ENCODE results near the gene RAB11FIP3. TPM values are rescaled to one million over a fixed set of nuclear protein-coding genes. Genes with fewer than 3 reads are reported as not detected.
A peak's percentile ranks its signal among the peaks of the same experiment; 100 is the strongest.
"Not testable (repeated sequence)": the region's sequence is repeated elsewhere in the genome, so short reads cannot be mapped to it uniquely, and the experiment has no call there.

The RAB11FIP3 gene
- total RNA-seq: 5.2 TPM

GRCh38 chr16:425082-425718 is at the start of gene RAB11FIP3:
TSS of gene RAB11FIP3 (plus strand) at chr16:425649. CDS start at chr16:426007, 358 bp downstream.
- Histone ChIP-seq H3K4me1 (ENCODE audit: control insufficient read depth in 3 of 3, insufficient read depth in 3 of 3, low read length in 3 of 3) (peaks cover 36 to 44% (median 41%) of the 10 kb centered on the region in 3 donors), H3K4me3 (ENCODE audit: low read length in 3 of 3) (peak within 1 kb of the TSS; percentile 80 to 86 (median 83)), H3K36me3 (ENCODE audit: control insufficient read depth in 3 of 3, insufficient read depth in 3 of 3, low read length in 3 of 3) (peaks cover 3 to 7% (median 5%) of the 10 kb centered on the region in 3 donors), H3K9ac (ENCODE audit: low read depth in 1 of 3, low read length in 3 of 3) (peak within 1 kb of the TSS; percentile 87 to 94 (median 93)), H3K27ac (ENCODE audit: low read depth, low read length) (peak within 1 kb of the TSS; percentile 97), H3K9me3 (ENCODE audit: control insufficient read depth in 3 of 3, low read length in 3 of 3) (no peaks in the 10 kb centered on the region), H3K27me3 (ENCODE audit: control insufficient read depth in 3 of 3, insufficient read depth in 3 of 3, low read length in 3 of 3) (no peaks in the 10 kb centered on the region)

GRCh38 chr16:375927-376816 is 49.3 kb upstream of the RAB11FIP3 start:
- H3K9me3 ChIP-seq (ENCODE audit: control insufficient read depth in 3 of 3, low read length in 3 of 3): no peaks in the 10 kb centered on the region
- H3K27ac ChIP-seq (ENCODE audit: low read depth, low read length): no peak overlapping the region
- no peak overlapping the region for H3K9ac ChIP-seq (ENCODE audit: low read depth in 1 of 3, low read length in 3 of 3)
- no peak overlapping the region for H3K4me3 ChIP-seq (ENCODE audit: low read length in 3 of 3)
- H3K27me3 ChIP-seq (ENCODE audit: control insufficient read depth in 3 of 3, insufficient read depth in 3 of 3, low read length in 3 of 3): no peaks in the 10 kb centered on the region
- H3K36me3 ChIP-seq (ENCODE audit: control insufficient read depth in 3 of 3, insufficient read depth in 3 of 3, low read length in 3 of 3): peaks cover 16 to 30% (median 25%) of the 10 kb centered on the region in 3 donors
- peaks cover 2 to 14% (median 8%) of the 10 kb centered on the region in 3 donors for H3K4me1 ChIP-seq (ENCODE audit: control insufficient read depth in 3 of 3, insufficient read depth in 3 of 3, low read length in 3 of 3)

GRCh38 chr16:376817-377418 is 48.5 kb upstream of the RAB11FIP3 start:
- Histone ChIP-seq H3K9me3 (ENCODE audit: control insufficient read depth in 3 of 3, low read length in 3 of 3) (no peaks in the 10 kb centered on the region), H3K4me3 (ENCODE audit: low read length in 3 of 3) (no peak overlapping the region), H3K27me3 (ENCODE audit: control insufficient read depth in 3 of 3, insufficient read depth in 3 of 3, low read length in 3 of 3) (no peaks in the 10 kb centered on the region), H3K9ac (ENCODE audit: low read depth in 1 of 3, low read length in 3 of 3) (no peak overlapping the region), H3K27ac (ENCODE audit: low read depth, low read length) (no peak overlapping the region), H3K36me3 (ENCODE audit: control insufficient read depth in 3 of 3, insufficient read depth in 3 of 3, low read length in 3 of 3) (peaks cover 16 to 30% (median 22%) of the 10 kb centered on the region in 3 donors), H3K4me1 (ENCODE audit: control insufficient read depth in 3 of 3, insufficient read depth in 3 of 3, low read length in 3 of 3) (peaks cover 2 to 14% (median 8%) of the 10 kb centered on the region in 3 donors)

- Histone ChIP-seq H3K4me1 (ENCODE audit: control insufficient read depth in 3 of 3, insufficient read depth in 3 of 3, low read length in 3 of 3) (peaks cover 2 to 18% (median 8%) of the 10 kb centered on the region in 3 donors), H3K36me3 (ENCODE audit: control insufficient read depth in 3 of 3, insufficient read depth in 3 of 3, low read length in 3 of 3) (peaks cover 12 to 26% (median 19%) of the 10 kb centered on the region in 3 donors), H3K9ac (ENCODE audit: low read depth in 1 of 3, low read length in 3 of 3) (no peak overlapping the region), H3K27ac (ENCODE audit: low read depth, low read length) (no peak overlapping the region), H3K27me3 (ENCODE audit: control insufficient read depth in 3 of 3, insufficient read depth in 3 of 3, low read length in 3 of 3) (no peaks in the 10 kb centered on the region), H3K9me3 (ENCODE audit: control insufficient read depth in 3 of 3, low read length in 3 of 3) (no peaks in the 10 kb centered on the region), H3K4me3 (ENCODE audit: low read length in 3 of 3) (no peak overlapping the region)
Observed at GRCh38 chr16:377419-377951, 48.0 kb upstream of the RAB11FIP3 start.

GRCh38 chr16:378113-378820 is 47.2 kb upstream of the RAB11FIP3 start:
- not testable (repeated sequence) for H3K4me3 ChIP-seq (ENCODE audit: low read length in 3 of 3); H3K9me3 ChIP-seq (ENCODE audit: control insufficient read depth in 3 of 3, low read length in 3 of 3); H3K27ac ChIP-seq (ENCODE audit: low read depth, low read length); H3K27me3 ChIP-seq (ENCODE audit: control insufficient read depth in 3 of 3, insufficient read depth in 3 of 3, low read length in 3 of 3); H3K9ac ChIP-seq (ENCODE audit: low read depth in 1 of 3, low read length in 3 of 3)
- H3K36me3 ChIP-seq (ENCODE audit: control insufficient read depth in 3 of 3, insufficient read depth in 3 of 3, low read length in 3 of 3): peaks cover 12 to 23% (median 15%) of the 10 kb centered on the region in 3 donors
- H3K4me1 ChIP-seq (ENCODE audit: control insufficient read depth in 3 of 3, insufficient read depth in 3 of 3, low read length in 3 of 3): peaks cover 9 to 21% (median 12%) of the 10 kb centered on the region in 3 donors

GRCh38 chr16:378821-379182 is 46.6 kb upstream of the RAB11FIP3 start:
- Histone ChIP-seq H3K27me3 (ENCODE audit: control insufficient read depth in 3 of 3, insufficient read depth in 3 of 3, low read length in 3 of 3) (no peaks in the 10 kb centered on the region), H3K36me3 (ENCODE audit: control insufficient read depth in 3 of 3, insufficient read depth in 3 of 3, low read length in 3 of 3) (peaks cover 11 to 21% (median 15%) of the 10 kb centered on the region in 3 donors), H3K9me3 (ENCODE audit: control insufficient read depth in 3 of 3, low read length in 3 of 3) (no peaks in the 10 kb centered on the region), H3K4me1 (ENCODE audit: control insufficient read depth in 3 of 3, insufficient read depth in 3 of 3, low read length in 3 of 3) (peaks cover 14 to 26% (median 15%) of the 10 kb centered on the region in 3 donors), H3K27ac (ENCODE audit: low read depth, low read length) (no peak overlapping the region), H3K4me3 (ENCODE audit: low read length in 3 of 3) (no peak overlapping the region), H3K9ac (ENCODE audit: low read depth in 1 of 3, low read length in 3 of 3) (no peak overlapping the region)

GRCh38 chr16:379183-379960 is 46.1 kb upstream of the RAB11FIP3 start:
- Histone ChIP-seq H3K27ac (ENCODE audit: low read depth, low read length) (no peak overlapping the region), H3K4me3 (ENCODE audit: low read length in 3 of 3) (no peak overlapping the region), H3K9ac (ENCODE audit: low read depth in 1 of 3, low read length in 3 of 3) (peak overlapping the region in 1 of 3 donors; percentile 25), H3K4me1 (ENCODE audit: control insufficient read depth in 3 of 3, insufficient read depth in 3 of 3, low read length in 3 of 3) (peaks cover 20 to 32% (median 21%) of the 10 kb centered on the region in 3 donors), H3K27me3 (ENCODE audit: control insufficient read depth in 3 of 3, insufficient read depth in 3 of 3, low read length in 3 of 3) (no peaks in the 10 kb centered on the region), H3K9me3 (ENCODE audit: control insufficient read depth in 3 of 3, low read length in 3 of 3) (no peaks in the 10 kb centered on the region), H3K36me3 (ENCODE audit: control insufficient read depth in 3 of 3, insufficient read depth in 3 of 3, low read length in 3 of 3) (peaks cover 7 to 15% (median 11%) of the 10 kb centered on the region in 3 donors)

- Histone ChIP-seq H3K27ac (ENCODE audit: low read depth, low read length) (no peak overlapping the region), H3K4me3 (ENCODE audit: low read length in 3 of 3) (no peak overlapping the region), H3K9ac (ENCODE audit: low read depth in 1 of 3, low read length in 3 of 3) (peak overlapping the region in 1 of 3 donors; percentile 40), H3K36me3 (ENCODE audit: control insufficient read depth in 3 of 3, insufficient read depth in 3 of 3, low read length in 3 of 3) (peaks cover 4 to 7% (median 6%) of the 10 kb centered on the region in 3 donors), H3K9me3 (ENCODE audit: control insufficient read depth in 3 of 3, low read length in 3 of 3) (no peaks in the 10 kb centered on the region), H3K27me3 (ENCODE audit: control insufficient read depth in 3 of 3, insufficient read depth in 3 of 3, low read length in 3 of 3) (no peaks in the 10 kb centered on the region), H3K4me1 (ENCODE audit: control insufficient read depth in 3 of 3, insufficient read depth in 3 of 3, low read length in 3 of 3) (peaks cover 20 to 33% (median 23%) of the 10 kb centered on the region in 3 donors)
Observed at GRCh38 chr16:379961-380761, 45.3 kb upstream of the RAB11FIP3 start.

Measured in skeletal muscle tissue (tissue), 4 donors.